Peyer's patch (tissue), 4 donors: Measurements from ENCODE around the gene ELK4.

Experiments
- POLR2A ChIP-seq, 2 donors: fragments of 450-650 bp; IDR thresholded peaks; one replicate each; pipeline ENCODE4 v1.5.1; 2017; ENCODE audit warnings: antibody characterized with exemption in 2 of 2, mild to moderate bottlenecking in 2 of 2, moderate library complexity in 2 of 2
- TF ChIP-seq, protein P1 (sequence below), 6 experiments: fragments of 450-650 bp in 4 of 6; fragments of 200-600 bp in 2 of 6; sonication (generic) in 1 of 6; IDR thresholded peaks; one replicate each; pipeline ENCODE4 v1.5.1; 2017 to 2019; ENCODE audit warnings: antibody characterized with exemption in 6 of 6, mild to moderate bottlenecking in 3 of 6, moderate library complexity in 1 of 6

DNA sequence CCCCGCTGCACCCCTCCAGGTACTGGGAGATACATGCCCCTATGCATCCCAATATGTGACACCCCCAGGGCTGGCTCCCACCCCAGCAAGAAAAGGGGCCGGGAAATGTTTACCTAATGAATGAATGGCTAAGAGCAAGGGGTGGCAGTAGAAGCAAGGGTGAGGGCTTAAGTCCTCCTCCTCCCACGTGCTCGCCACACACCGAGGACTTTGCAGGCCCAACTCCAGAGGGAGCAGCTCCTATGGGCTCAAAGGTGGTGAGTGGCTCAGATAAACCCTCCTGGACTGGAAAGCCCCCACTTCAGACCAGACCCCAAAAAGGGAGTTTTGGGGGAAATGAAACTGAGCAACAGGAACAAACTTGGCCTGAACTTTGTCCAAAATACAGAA lies 37.1 kb upstream of the ELK4 start:
- TF ChIP-seq, protein P1, sequence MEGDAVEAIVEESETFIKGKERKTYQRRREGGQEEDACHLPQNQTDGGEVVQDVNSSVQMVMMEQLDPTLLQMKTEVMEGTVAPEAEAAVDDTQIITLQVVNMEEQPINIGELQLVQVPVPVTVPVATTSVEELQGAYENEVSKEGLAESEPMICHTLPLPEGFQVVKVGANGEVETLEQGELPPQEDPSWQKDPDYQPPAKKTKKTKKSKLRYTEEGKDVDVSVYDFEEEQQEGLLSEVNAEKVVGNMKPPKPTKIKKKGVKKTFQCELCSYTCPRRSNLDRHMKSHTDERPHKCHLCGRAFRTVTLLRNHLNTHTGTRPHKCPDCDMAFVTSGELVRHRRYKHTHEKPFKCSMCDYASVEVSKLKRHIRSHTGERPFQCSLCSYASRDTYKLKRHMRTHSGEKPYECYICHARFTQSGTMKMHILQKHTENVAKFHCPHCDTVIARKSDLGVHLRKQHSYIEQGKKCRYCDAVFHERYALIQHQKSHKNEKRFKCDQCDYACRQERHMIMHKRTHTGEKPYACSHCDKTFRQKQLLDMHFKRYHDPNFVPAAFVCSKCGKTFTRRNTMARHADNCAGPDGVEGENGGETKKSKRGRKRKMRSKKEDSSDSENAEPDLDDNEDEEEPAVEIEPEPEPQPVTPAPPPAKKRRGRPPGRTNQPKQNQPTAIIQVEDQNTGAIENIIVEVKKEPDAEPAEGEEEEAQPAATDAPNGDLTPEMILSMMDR (IDR thresholded peaks at IDR 0.05), result no peak
- no peak for TF ChIP-seq POLR2A (IDR thresholded peaks at IDR 0.05)
